Non-pigmented ciliary epithelial cell (primary cell): Measurements from ENCODE around the gene CAPN13.

ENCODE experiments used
- DNase-seq: peaks from one replicate; pipeline ENCODE4 v3.0.0-alpha.2; 2010; ENCODE audit warnings: low read depth

CAPN13 gene

GRCh38 chr2:30730736-30731647 is 76.3 kb downstream of the CAPN13 start:
- DNase-seq = no peak

GRCh38 chr2:30729031-30729430 is 78.2 kb downstream of the CAPN13 start:
- no peak for DNase-seq

GRCh38 chr2:30722936-30723725 is 84.1 kb downstream of the CAPN13 start:
- no peak for DNase-seq

- no peak for DNase-seq
These were observed 85.3 kb downstream of the CAPN13 start for GRCh38 chr2:30721668-30722647.

- no peak for DNase-seq
These were observed 86.0 kb downstream of the CAPN13 start for GRCh38 chr2:30721241-30721640.

- DNase-seq = no peak
These were observed 90.1 kb downstream of the CAPN13 start for GRCh38 chr2:30717081-30717650.

- DNase-seq = no peak
These were observed 90.9 kb downstream of the CAPN13 start for GRCh38 chr2:30716123-30716900.

- DNase-seq = no peak
These were observed 92.2 kb downstream of the CAPN13 start for GRCh38 chr2:30714811-30715709.

- DNase-seq = no peak
These were observed 93.5 kb downstream of the CAPN13 start for GRCh38 chr2:30713698-30714097.

GRCh38 chr2:30711646-30712085 is 95.6 kb downstream of the CAPN13 start:
- DNase-seq = peak; percentile 73

- no peak for DNase-seq
These were observed 96.8 kb downstream of the CAPN13 start for GRCh38 chr2:30710461-30710860.

- DNase-seq = no peak
These were observed 97.2 kb downstream of the CAPN13 start for GRCh38 chr2:30710016-30710415.

GRCh38 chr2:30709516-30709915 is 97.7 kb downstream of the CAPN13 start:
- DNase-seq = no peak

GRCh38 chr2:30708491-30709290 is 98.6 kb downstream of the CAPN13 start:
- no peak for DNase-seq

- DNase-seq = no peak
These were observed 99.8 kb downstream of the CAPN13 start for GRCh38 chr2:30707304-30707903.

GRCh38 chr2:30706534-30707303 is 100.5 kb downstream of the CAPN13 start:
- no peak for DNase-seq

GRCh38 chr2:30705711-30706533 is 101.3 kb downstream of the CAPN13 start:
- no peak for DNase-seq
